ENCODE measurements around the gene PPP1R3C. TPM values are rescaled to one million over a fixed set of nuclear protein-coding genes. Genes with fewer than 3 reads are reported as not detected.
A peak's percentile ranks its signal among the peaks of the same experiment; 100 is the strongest.

PPP1R3C gene
- total RNA-seq, 4 donors from 2014 or later = 19.7 to 55.2 (median 25.5) TPM

DNA sequence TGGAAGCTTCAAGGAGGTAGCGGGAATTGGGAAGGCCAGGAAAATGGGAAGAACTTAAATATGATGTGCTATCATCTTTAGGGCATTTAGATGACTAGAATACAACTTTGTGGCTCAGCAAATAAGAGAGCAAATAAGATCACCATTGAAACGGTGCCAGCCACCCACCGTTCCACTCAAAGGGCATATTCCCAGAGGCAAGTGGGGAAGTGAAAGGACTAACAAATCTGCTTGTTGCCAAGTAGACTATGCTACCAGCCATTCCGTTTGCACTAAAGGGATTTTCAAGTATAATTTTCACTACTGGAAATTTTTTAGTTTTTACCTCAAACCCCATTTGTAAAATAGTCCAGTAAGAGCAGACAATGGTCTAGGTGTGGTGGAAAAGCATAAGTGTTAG, 4.0 kb upstream of the PPP1R3C start:
- Histone ChIP-seq H3K9me3 (no peaks in the 10 kb centered on the region), H3K27me3 (no peaks in the 10 kb centered on the region), H3K4me3 (no peak overlapping the region), H3K4me1 (no peaks in the 10 kb centered on the region), H3K27ac (no peak overlapping the region), H3K36me3 (no peaks in the 10 kb centered on the region)
- TF ChIP-seq POLR2A (IDR thresholded peaks at IDR 0.05) = no peak
- TF ChIP-seq, protein P1, sequence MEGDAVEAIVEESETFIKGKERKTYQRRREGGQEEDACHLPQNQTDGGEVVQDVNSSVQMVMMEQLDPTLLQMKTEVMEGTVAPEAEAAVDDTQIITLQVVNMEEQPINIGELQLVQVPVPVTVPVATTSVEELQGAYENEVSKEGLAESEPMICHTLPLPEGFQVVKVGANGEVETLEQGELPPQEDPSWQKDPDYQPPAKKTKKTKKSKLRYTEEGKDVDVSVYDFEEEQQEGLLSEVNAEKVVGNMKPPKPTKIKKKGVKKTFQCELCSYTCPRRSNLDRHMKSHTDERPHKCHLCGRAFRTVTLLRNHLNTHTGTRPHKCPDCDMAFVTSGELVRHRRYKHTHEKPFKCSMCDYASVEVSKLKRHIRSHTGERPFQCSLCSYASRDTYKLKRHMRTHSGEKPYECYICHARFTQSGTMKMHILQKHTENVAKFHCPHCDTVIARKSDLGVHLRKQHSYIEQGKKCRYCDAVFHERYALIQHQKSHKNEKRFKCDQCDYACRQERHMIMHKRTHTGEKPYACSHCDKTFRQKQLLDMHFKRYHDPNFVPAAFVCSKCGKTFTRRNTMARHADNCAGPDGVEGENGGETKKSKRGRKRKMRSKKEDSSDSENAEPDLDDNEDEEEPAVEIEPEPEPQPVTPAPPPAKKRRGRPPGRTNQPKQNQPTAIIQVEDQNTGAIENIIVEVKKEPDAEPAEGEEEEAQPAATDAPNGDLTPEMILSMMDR (IDR thresholded peaks at IDR 0.05) = no peak
- intact Hi-C loops (cut with DNase I; ENCODE audit: low total_unique reads) = loop anchor here (10.0 kb wide), 1 partner anchor 142 kb away; no protein-coding TSS in a partner anchor
- DNase-seq = no peak

DNA sequence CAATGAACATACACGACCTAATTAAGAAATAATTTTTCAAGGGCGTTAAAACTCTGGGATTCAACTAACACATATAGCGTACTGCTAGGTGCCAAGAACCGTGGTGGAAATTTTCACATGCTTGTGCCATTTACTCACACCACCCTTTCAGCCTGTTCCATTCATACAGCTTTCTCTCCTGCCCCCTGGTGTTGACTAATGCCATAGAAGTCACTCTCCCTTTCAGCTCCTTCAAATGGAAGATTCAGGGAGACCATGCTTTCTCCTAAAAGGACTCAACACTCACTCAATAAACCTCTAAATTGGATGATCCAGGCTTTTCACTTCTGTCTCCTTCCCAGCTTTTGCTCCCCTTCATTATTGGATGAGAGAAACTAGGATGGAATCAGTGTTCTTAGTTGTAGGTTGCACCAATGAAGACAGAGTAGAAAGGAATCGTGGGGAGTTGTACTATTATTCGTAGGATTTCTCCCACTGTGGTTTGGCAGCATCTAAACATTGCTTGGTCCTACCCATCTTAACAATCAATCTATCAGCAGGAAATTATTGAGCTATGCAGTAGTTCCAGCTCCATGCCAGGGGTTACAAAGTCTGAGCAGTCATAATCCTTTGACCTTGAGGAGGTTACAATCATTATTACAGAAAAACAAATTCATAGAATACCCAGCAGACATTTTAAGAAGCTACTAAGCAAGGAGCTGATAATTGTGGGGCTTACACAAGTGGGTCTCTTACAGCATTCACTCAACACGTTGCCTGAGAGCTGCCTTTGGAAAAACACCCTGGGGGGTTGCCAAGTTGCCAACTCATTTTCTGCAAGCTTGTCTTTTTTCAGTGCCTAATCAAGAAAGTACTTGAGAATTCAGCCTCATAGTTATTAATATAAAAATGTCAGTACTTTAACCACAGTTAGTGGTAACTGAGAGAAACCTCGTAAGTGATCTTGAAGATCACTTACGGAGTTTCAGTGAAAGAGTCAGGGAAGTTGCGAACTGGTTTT, 2.8 kb upstream of the PPP1R3C start:
- intact Hi-C loops (cut with DNase I; ENCODE audit: low total_unique reads) = loop anchor here (10.0 kb wide), 1 partner anchor 141 kb away; no protein-coding TSS in a partner anchor
- H3K27me3 ChIP-seq = no peaks in the 10 kb centered on the region
- H3K4me1 ChIP-seq = no peaks in the 10 kb centered on the region
- no peak for TF ChIP-seq POLR2A (IDR thresholded peaks at IDR 0.05)
- TF ChIP-seq, protein P1 (IDR thresholded peaks at IDR 0.05) = peak; percentile 77 to 93 (median 88)
- H3K36me3 ChIP-seq = no peaks in the 10 kb centered on the region
- H3K4me3 ChIP-seq = no peak overlapping the region
- no peaks in the 10 kb centered on the region for H3K9me3 ChIP-seq
- no peak overlapping the region for H3K27ac ChIP-seq
- peak; percentile 64 to 87 for DNase-seq

DNA sequence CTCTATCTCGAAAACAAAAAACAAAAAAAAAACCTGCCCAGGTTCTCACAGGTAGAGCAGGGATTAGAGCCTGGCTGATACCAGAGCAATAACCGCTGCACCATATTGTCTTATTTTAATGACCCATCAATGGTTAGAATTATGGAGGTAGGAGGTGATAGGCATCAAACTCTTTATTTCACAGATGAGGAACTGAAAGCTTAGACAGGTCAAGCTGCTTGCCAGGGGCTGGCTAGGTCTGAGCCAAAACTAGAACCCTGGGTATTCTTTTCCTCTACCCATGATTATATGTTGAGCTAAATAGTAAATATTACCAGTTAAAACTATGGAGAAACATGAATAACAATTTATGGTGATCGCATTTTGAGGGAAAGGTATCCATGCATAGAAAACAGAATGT, 2.0 kb upstream of the PPP1R3C start:
- no peak overlapping the region for H3K27ac ChIP-seq
- intact Hi-C loops (cut with DNase I; ENCODE audit: low total_unique reads) = loop anchor here (5.0 to 10.0 kb wide), 2 partner anchors 140 to 223 kb away; partner anchors contain the start of gene HECTD2

DNA sequence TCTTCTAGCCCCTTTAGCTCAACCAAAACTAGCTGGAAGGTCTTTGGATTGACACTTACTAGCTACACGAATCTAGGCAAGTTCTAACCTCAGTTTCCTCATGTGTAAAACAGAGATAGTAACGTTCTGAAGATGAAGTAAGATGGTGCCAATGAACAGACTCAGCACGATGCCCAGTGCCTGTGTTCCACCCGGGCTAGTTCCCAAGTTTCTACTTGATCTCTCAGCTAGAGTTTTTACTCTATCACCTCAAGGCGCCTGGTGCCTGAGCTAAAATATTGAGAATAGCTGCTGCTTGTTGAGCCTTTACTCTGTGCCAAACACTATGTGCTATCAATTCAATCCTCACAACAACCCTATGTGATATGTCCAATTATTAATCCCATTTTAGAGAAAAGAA, 1.4 kb upstream of the PPP1R3C start:
- no peak for DNase-seq
- Histone ChIP-seq H3K4me1 (peaks cover 0 to 4% of the 10 kb centered on the region in 2 donors), H3K36me3 (no peaks in the 10 kb centered on the region), H3K9me3 (no peaks in the 10 kb centered on the region), H3K4me3 (no peak overlapping the region), H3K27ac (peak overlapping the region in 1 of 2 donors; percentile 80), H3K27me3 (no peaks in the 10 kb centered on the region)
- TF ChIP-seq, protein P1 (IDR thresholded peaks at IDR 0.05) = no peak
- no peak for TF ChIP-seq POLR2A (IDR thresholded peaks at IDR 0.05)
- intact Hi-C loops (cut with DNase I; ENCODE audit: low total_unique reads) = loop anchor here (5.0 to 10.0 kb wide), 2 partner anchors 139 to 222 kb away; partner anchors contain the start of gene HECTD2

More for the DNA sequence above, 2.0 kb upstream of the PPP1R3C start:
- no peaks in the 10 kb centered on the region for H3K27me3 ChIP-seq
- H3K36me3 ChIP-seq = no peaks in the 10 kb centered on the region
- no peak for DNase-seq
- TF ChIP-seq, protein P1 (IDR thresholded peaks at IDR 0.05) = no peak
- no peak for TF ChIP-seq POLR2A (IDR thresholded peaks at IDR 0.05)
- peaks cover 0 to under 1% of the 10 kb centered on the region in 2 donors for H3K4me1 ChIP-seq
- no peak overlapping the region for H3K4me3 ChIP-seq
- H3K9me3 ChIP-seq = no peaks in the 10 kb centered on the region

DNA sequence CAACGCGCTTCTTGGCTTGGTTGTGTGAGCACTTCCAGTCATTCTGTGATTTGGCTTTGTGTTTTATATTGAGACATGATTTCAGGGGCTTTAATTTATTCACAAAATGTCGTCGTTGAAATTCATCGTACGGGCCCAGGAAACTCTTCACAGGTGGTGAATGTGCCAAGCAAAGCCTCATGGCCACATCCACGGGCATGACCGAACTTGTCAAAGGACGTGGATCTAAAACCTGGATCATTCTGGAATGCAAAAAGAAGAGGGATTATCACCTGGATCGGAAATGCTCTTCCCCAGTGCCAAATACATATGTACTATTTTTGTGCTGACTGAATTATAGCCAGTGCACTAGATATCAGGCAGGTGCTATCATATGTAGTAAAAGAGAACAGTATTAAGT, 2.2 kb downstream of the PPP1R3C start:
- H3K27ac ChIP-seq = peak overlapping the region; percentile 22 to 80
- H3K4me1 ChIP-seq = peaks cover 0 to 4% of the 10 kb centered on the region in 2 donors
- DNase-seq = no peak
- H3K9me3 ChIP-seq = no peaks in the 10 kb centered on the region
- H3K27me3 ChIP-seq = no peaks in the 10 kb centered on the region
- H3K36me3 ChIP-seq = no peaks in the 10 kb centered on the region
- intact Hi-C loops (cut with DNase I; ENCODE audit: low total_unique reads) = loop anchor here (5.0 to 10.0 kb wide), 2 partner anchors 136 to 218 kb away; partner anchors contain the start of gene HECTD2
- TF ChIP-seq, protein P1 (IDR thresholded peaks at IDR 0.05) = no peak
- TF ChIP-seq POLR2A (IDR thresholded peaks at IDR 0.05) = no peak
- no peak overlapping the region for H3K4me3 ChIP-seq

Measured in uterus (tissue), 4 donors.